GM18502 (cell line): ENCODE measurements around the gene TPPP2.
"Not testable (repeated sequence)": the region's sequence is repeated elsewhere in the genome, so short reads cannot be mapped to it uniquely, and the experiment has no call there.

Experiments
- ATAC-seq: cut with Tn5 transposase; IDR thresholded peaks from one replicate; pipeline ENCODE4 v1.9.1; 2021; ENCODE audit warnings: mild to moderate bottlenecking; ENCODE audit not compliant: unreplicated experiment, poor library complexity

The TPPP2 gene

GRCh38 chr14:21029917-21030316 is at the start of gene TPPP2:
TPPP2 (plus strand) TSS chr14:21030217; CDS start chr14:21030582, 365 bp downstream.
- ATAC-seq = no peak

GRCh38 chr14:20980906-20981305 is 49.1 kb upstream of the TPPP2 start:
- no peak for ATAC-seq

- ATAC-seq = no peak
These were observed 47.2 kb upstream of the TPPP2 start for GRCh38 chr14:20982646-20983369.

- not testable (repeated sequence) for ATAC-seq
These were observed 44.4 kb upstream of the TPPP2 start for GRCh38 chr14:20985650-20986049.

- no peak for ATAC-seq
These were observed 43.2 kb upstream of the TPPP2 start for GRCh38 chr14:20986811-20987210.

GRCh38 chr14:20988717-20989470 is 41.1 kb upstream of the TPPP2 start:
- no peak for ATAC-seq

- no peak for ATAC-seq
These were observed 40.6 kb upstream of the TPPP2 start for GRCh38 chr14:20989471-20989786.

GRCh38 chr14:20989787-20990600 is 40.0 kb upstream of the TPPP2 start, which contains the start of gene METTL17:
METTL17 (plus strand) TSS chr14:20989980; CDS start chr14:20990003, 23 bp downstream.
- peak; percentile 96 for ATAC-seq

- no peak for ATAC-seq
These were observed 33.5 kb upstream of the TPPP2 start for GRCh38 chr14:20996521-20996920.

- ATAC-seq = no peak
These were observed 32.9 kb upstream of the TPPP2 start for GRCh38 chr14:20997115-20997514.

GRCh38 chr14:20997564-20997963 is 32.5 kb upstream of the TPPP2 start:
- ATAC-seq = no peak

- no peak for ATAC-seq
These were observed 31.9 kb upstream of the TPPP2 start for GRCh38 chr14:20998139-20998538.

- no peak for ATAC-seq
These were observed 31.2 kb upstream of the TPPP2 start, which contains the start of gene SLC39A2 for GRCh38 chr14:20998674-20999366. SLC39A2 (plus strand) TSS chr14:20999293; CDS start chr14:20999447, 154 bp downstream.

GRCh38 chr14:20999591-20999990 is 30.4 kb upstream of the TPPP2 start:
- no peak for ATAC-seq

- no peak for ATAC-seq
These were observed 28.8 kb upstream of the TPPP2 start for GRCh38 chr14:21001218-21001617.

- no peak for ATAC-seq
These were observed 26.1 kb upstream of the TPPP2 start for GRCh38 chr14:21003788-21004346.

- ATAC-seq = not testable (repeated sequence)
These were observed 20.3 kb upstream of the TPPP2 start for GRCh38 chr14:21009721-21010120.

GRCh38 chr14:21011136-21011535 is 18.9 kb upstream of the TPPP2 start:
- no peak for ATAC-seq

GRCh38 chr14:21014761-21015190 is 15.2 kb upstream of the TPPP2 start:
- no peak for ATAC-seq

- no peak for ATAC-seq
These were observed 14.7 kb upstream of the TPPP2 start for GRCh38 chr14:21015312-21015711.
